Ovary (tissue), 9 donors: ENCODE results near the gene TSKU. TPM values are rescaled to one million over a fixed set of nuclear protein-coding genes. Genes with fewer than 3 reads are reported as not detected.

Source experiments
- DNase-seq, 5 donors: peaks; one replicate each; pipeline ENCODE4 v3.0.0-alpha.2; 2019 to 2020
- H3K27ac ChIP-seq, 2 donors: fragments of 200-600 bp; one replicate each; pipeline versions ENCODE4 v1.5.1 to v1.8.0; 2019 to 2022
- H3K27me3 ChIP-seq: fragments of 200-600 bp; one replicate; pipeline ENCODE4 v1.8.0; 2022
- H3K36me3 ChIP-seq: fragments of 200-600 bp; sonication (generic); one replicate; pipeline ENCODE4 v1.5.1; 2019
- H3K4me1 ChIP-seq: one replicate; pipeline ENCODE4 v1.8.1; 2013; ENCODE audit warnings: mild to moderate bottlenecking, moderate library complexity; ENCODE audit not compliant: insufficient read depth
- H3K4me3 ChIP-seq: fragments of 200-600 bp; sonication (generic); one replicate; pipeline ENCODE4 v1.5.1; 2017
- H3K9me3 ChIP-seq, 2 donors: fragments of 200-600 bp in 1 of 2; sonication (generic) in 1 of 2; one replicate each; pipeline versions ENCODE4 v1.5.1 to v1.8.1; 2013 to 2019; ENCODE audit warnings: mild to moderate bottlenecking in 1 of 2, moderate library complexity in 1 of 2
- EP300 ChIP-seq: sonication (generic); formaldehyde crosslinking; IDR thresholded peaks from one replicate; pipeline ENCODE4 v1.6.1; 2017; ENCODE audit warnings: antibody characterized with exemption
- POLR2A ChIP-seq: fragments of 450-650 bp; IDR thresholded peaks from one replicate; pipeline ENCODE4 v1.6.1; 2017; ENCODE audit warnings: antibody characterized with exemption, mild to moderate bottlenecking, moderate library complexity
- WGBS, 3 donors: extraction: QIAGEN DNeasy Blood & Tissue Kit in 1 of 3; methylation state at CpG; one replicate each; pipeline versions ENCODE4 v1.1.5 to v1.1.7; 2013 to 2017; 5-methylcytosine and 5-hydroxymethylcytosine counted together
- intact Hi-C, 4 donors: fragments of 100-400 bp; cut with DNase I; formaldehyde crosslinking; loops; one replicate each; pipeline versions ENCODE4 v1.11.0 to v1.15.1; 2022 to 2023
- polyA plus RNA-seq, 2 donors: library from polyadenylated mRNA; stranded (reverse); fragments of 200-250 nt in 1 of 2; fragments of 350-450 nt in 1 of 2; fragmentation: Illumina TruSeq in 1 of 2; extraction: RNeasy Lipid Tissue Mini Kit (QIAGEN cat#74804) in 1 of 2; gene quantifications; one replicate each; pipeline ENCODE4 v1.2.3, GENCODE V29; 2013 to 2014
- total RNA-seq, 7 donors: library from RNA; depleted of rRNA in 2 of 7; stranded (reverse); fragments of >200 nt in 2 of 7; fragmentation: NEBNext Ultra II Directional in 3 of 7; extraction: Animal tissue kit (Norgen Biotek cat#: 25700) in 3 of 7; gene quantifications; one replicate each; pipeline versions ENCODE4 v1.1.0 to v1.2.4, GENCODE V29; 2016 to 2023
- TF ChIP-seq, protein P1 (sequence below), 3 donors: fragments of 450-650 bp in 2 of 3; fragments of 200-600 bp in 1 of 3; IDR thresholded peaks; one replicate each; pipeline versions ENCODE4 v1.5.1 to v1.8.0; 2016 to 2022; ENCODE audit warnings: antibody characterized with exemption in 3 of 3, mild to moderate bottlenecking in 1 of 3
- donor health status: DM: no; HTN: no; CAD: no; lungs with moderate emphysema.
- donor health status: DM: no; HTN: no; CAD: no.
- donor health status: Bipolar disorder and iron deficiency.
- donor health status: DM: yes; HTN: yes; CAD: no.
- donor health status: DM: no; HTN: no; CAD: no.
- donor health status: DM: yes; HTN: yes; CAD: no.

The TSKU gene
- total and polyA plus RNA-seq, 9 donors = 19.2 to 114 (median 65.1) TPM

DNA sequence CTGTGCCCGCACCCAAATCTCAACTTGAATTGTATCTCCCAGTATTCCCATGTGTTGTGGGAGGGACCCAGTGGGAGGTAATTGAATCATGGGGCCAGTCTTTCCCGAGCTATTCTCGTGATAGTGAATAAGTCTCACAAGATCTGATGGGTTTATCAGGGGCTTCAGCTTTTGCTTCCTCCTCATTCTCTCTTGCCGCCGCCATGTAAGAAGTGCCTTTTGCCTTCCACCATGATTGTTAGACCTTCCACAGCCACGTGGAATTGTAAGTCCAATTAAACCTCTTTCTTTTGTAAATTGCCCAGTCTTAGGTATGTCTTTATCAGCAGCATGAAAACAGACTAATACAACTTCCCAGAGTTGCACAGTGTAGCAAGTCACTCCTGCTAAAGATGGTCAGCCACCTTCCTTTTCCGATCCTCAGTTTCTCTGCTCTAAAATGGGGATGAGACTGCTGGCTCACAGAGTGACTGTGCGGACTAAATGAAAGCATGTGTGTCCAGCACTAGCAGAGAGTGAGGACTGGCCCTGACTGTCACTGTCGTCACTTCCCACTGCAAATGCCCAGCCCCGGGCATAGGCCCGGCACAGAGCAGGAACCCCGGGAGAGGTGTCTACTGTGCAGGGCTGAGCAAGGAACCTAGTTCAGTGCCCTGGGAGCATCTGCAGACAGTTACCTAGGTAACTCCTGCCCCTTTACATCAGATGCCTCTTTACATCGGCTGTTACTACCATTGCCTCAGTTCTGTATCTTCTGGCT, 9.5 kb downstream of the TSKU start:
- DNase-seq = peak in 1 of 5 donors; percentile 9
- Histone ChIP-seq H3K27me3 (no peaks in the 10 kb centered on the region), H3K4me1 (peaks cover 17% of the 10 kb centered on the region), H3K36me3 (no peaks in the 10 kb centered on the region), H3K27ac (no peak overlapping the region), H3K4me3 (no peak overlapping the region), H3K9me3 (no peaks in the 10 kb centered on the region)
- 83 to 89% (median 87%) methylated on average over 13 of the region's 13 CpGs for WGBS, 3 donors
- TF ChIP-seq EP300 (no peak), POLR2A (no peak)
- TF ChIP-seq, protein P1, sequence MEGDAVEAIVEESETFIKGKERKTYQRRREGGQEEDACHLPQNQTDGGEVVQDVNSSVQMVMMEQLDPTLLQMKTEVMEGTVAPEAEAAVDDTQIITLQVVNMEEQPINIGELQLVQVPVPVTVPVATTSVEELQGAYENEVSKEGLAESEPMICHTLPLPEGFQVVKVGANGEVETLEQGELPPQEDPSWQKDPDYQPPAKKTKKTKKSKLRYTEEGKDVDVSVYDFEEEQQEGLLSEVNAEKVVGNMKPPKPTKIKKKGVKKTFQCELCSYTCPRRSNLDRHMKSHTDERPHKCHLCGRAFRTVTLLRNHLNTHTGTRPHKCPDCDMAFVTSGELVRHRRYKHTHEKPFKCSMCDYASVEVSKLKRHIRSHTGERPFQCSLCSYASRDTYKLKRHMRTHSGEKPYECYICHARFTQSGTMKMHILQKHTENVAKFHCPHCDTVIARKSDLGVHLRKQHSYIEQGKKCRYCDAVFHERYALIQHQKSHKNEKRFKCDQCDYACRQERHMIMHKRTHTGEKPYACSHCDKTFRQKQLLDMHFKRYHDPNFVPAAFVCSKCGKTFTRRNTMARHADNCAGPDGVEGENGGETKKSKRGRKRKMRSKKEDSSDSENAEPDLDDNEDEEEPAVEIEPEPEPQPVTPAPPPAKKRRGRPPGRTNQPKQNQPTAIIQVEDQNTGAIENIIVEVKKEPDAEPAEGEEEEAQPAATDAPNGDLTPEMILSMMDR (IDR thresholded peaks at IDR 0.05) = no peak
- intact Hi-C loops = no loop called here

DNA sequence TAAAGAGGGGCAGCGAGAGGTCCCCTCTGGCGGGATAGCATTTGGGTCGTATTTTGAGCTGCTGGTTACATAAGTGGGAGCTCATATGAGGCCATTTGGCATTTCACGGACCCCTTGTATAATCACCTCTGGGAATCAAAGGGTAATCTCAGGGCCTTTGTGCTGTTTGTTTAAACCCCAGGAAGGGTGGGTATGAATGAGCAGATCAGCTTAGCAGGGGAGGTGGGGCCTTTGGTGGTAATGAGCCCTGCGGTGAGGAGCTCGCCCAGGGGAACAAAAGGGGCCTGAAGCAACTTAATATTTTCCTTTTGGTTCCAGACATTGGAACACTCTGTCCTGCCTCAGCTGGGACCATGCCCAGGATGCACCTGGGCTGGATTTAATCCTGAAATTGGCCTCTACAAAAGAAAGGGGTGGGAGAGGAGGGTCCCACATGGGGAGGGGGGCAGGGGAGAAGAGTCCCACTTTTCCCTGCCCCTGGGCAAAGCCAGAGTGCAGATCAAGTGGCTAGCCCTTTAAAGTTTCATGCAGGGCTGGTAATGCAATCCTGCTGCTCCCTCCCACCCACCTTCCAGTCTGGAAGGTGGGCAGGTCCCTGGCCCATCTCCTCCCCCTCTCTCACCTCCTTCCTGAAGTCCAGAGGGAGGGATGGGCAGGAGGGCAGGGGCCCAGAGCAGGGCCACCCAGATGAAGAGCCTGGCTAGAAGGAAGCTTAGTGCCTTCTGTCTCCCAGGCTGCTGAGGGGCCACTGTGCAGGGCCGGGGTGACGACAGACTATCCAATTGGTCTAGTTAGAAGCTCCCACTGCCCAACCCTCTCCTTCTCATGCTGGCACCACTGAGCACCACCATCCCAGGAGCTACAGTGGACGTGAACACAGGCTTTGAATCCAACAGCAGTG, 10.5 kb downstream of the TSKU start:
- Histone ChIP-seq H3K9me3 (no peaks in the 10 kb centered on the region), H3K4me3 (no peak overlapping the region), H3K27me3 (no peaks in the 10 kb centered on the region), H3K4me1 (peaks cover 10% of the 10 kb centered on the region), H3K36me3 (no peaks in the 10 kb centered on the region), H3K27ac (peak overlapping the region; percentile 12 to 35)
- WGBS, 3 donors = 53 to 62% (median 58%) methylated on average over 9 of the region's 9 CpGs
- intact Hi-C loops = no loop called here
- TF ChIP-seq, protein P1 (IDR thresholded peaks at IDR 0.05) = no peak
- TF ChIP-seq POLR2A (no peak), EP300 (no peak)
- DNase-seq = peak in 2 of 5 donors; percentile 46 to 75

DNA sequence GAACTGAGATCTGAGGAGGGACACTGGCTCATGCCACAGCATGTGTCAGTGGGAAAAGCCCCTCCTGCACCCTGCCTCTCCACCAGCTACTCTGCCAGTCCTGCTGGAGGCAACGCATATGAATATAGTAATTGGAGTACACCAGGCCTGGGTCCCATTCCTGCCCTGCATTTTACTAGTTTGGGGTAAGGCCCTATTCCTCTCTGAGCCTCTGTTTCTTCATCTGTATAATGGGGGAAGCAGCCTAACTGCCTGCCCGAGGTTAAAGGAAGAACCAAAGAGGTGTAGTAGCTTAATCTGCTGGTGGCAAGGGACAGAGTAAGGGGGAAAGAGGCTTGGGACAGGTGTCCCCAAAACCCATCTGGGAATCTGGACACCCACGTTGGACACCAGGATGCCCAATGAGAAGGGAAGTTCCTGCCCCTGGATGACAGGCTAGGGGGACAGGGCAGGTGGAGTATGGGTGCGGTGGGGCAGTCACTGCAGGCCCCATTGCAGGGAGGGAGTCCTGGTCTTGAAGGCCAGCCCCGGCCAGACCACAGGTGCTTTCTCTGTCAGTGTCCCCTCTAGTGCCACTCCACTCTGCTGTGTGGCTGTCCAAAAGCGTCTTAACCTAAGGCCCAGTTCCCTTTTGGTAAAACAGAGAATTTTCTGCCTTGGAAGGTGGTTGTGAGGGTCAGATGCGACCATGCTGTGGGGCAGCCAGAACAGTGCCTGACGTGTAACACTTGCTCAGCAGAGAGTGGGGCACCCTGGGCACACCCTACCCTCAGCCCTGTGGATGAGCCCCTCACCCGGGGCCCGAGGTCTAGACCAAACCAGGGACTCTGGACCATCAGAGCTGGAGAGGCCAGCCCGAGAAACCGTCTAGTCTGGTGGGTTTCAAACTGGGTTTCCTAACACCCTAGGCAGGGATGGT, 11.5 kb downstream of the TSKU start:
- no peak for DNase-seq
- TF ChIP-seq POLR2A = no peak
- no peak for TF ChIP-seq EP300
- TF ChIP-seq, protein P1 (IDR thresholded peaks at IDR 0.05) = no peak
- Histone ChIP-seq H3K4me3 (no peak overlapping the region), H3K27me3 (no peaks in the 10 kb centered on the region), H3K9me3 (no peaks in the 10 kb centered on the region), H3K4me1 (peaks cover 4% of the 10 kb centered on the region), H3K36me3 (no peaks in the 10 kb centered on the region), H3K27ac (peak overlapping the region; percentile 12 to 13)
- 85 to 88% (median 88%) methylated on average over 12 of the region's 12 CpGs for WGBS, 3 donors
- intact Hi-C loops = loop anchor here in 2 of 4 donors (5.0 kb wide), 2 partner anchors 42 to 57 kb away; no protein-coding TSS in a partner anchor
